H9 (cell line): Measurements from ENCODE around the gene GMPR2. TPM values are rescaled to one million over a fixed set of nuclear protein-coding genes. Genes with fewer than 3 reads are reported as not detected.

Experiments used
- DNase-seq: peaks from one replicate; pipeline ENCODE4 v3.0.0-alpha.2; 2017
- H2AFZ ChIP-seq: one replicate; pipeline ENCODE4 v1.6.1; 2013; ENCODE audit warnings: mild to moderate bottlenecking, low read length, control low read depth, moderate library complexity
- H2AK5ac ChIP-seq: 2 replicates; pipeline ENCODE4 v1.6.1; 2013; ENCODE audit warnings: low read length, control low read depth, mixed read lengths; ENCODE audit not compliant: insufficient read length
- H2BK120ac ChIP-seq: one replicate; pipeline ENCODE4 v1.6.1; 2013; ENCODE audit warnings: low read depth, mild to moderate bottlenecking, low read length, control low read depth, inconsistent platforms; ENCODE audit not compliant: poor library complexity, severe bottlenecking
- H2BK12ac ChIP-seq: 2 replicates; pipeline ENCODE4 v1.6.1; 2013; ENCODE audit warnings: low read length, control low read depth, mixed read lengths, low read depth; ENCODE audit not compliant: insufficient read length
- H2BK15ac ChIP-seq: 2 replicates; pipeline ENCODE4 v1.6.1; 2013; ENCODE audit warnings: low read depth, low read length, control low read depth
- H2BK20ac ChIP-seq: one replicate; pipeline ENCODE4 v1.6.1; 2013; ENCODE audit warnings: low read depth, mild to moderate bottlenecking, low read length, control low read depth, inconsistent platforms; ENCODE audit not compliant: poor library complexity, severe bottlenecking
- H2BK5ac ChIP-seq: 2 replicates; pipeline ENCODE4 v1.6.1; 2013; ENCODE audit warnings: low read length, control low read depth, mixed read lengths; ENCODE audit not compliant: insufficient read length
- H3K14ac ChIP-seq: 2 replicates; pipeline ENCODE4 v1.6.1; 2013; ENCODE audit warnings: low read length, control low read depth; ENCODE audit not compliant: insufficient read depth
- H3K18ac ChIP-seq: 2 replicates; pipeline ENCODE4 v1.6.1; 2013; ENCODE audit warnings: low read depth, mild to moderate bottlenecking, mixed read lengths, low read length, control low read depth; ENCODE audit not compliant: insufficient read length
- H3K23ac ChIP-seq: 2 replicates; pipeline ENCODE4 v1.6.1; 2013; ENCODE audit warnings: low read length, control low read depth, mixed read lengths, low read depth; ENCODE audit not compliant: insufficient read length
- H3K23me2 ChIP-seq: 2 replicates; pipeline ENCODE4 v1.6.1; 2013; ENCODE audit warnings: low read depth, mild to moderate bottlenecking, mixed read lengths, low read length, control low read depth; ENCODE audit not compliant: insufficient read length, poor library complexity, severe bottlenecking
- H3K27ac ChIP-seq: 2 replicates; pipeline ENCODE4 v1.5.1; 2013; ENCODE audit warnings: low read length, control low read depth, mixed read lengths, low read depth; ENCODE audit not compliant: insufficient read length
- H3K27me3 ChIP-seq: 2 replicates; pipeline ENCODE4 v1.6.1; 2013; ENCODE audit warnings: low read length, control low read depth, inconsistent platforms; ENCODE audit not compliant: insufficient read depth
- H3K4ac ChIP-seq: 2 replicates; pipeline ENCODE4 v1.6.1; 2013; ENCODE audit warnings: low read depth, mild to moderate bottlenecking, control low read depth, inconsistent platforms, low read length, moderate library complexity
- H3K4me1 ChIP-seq: 2 replicates; pipeline ENCODE4 v1.6.1; 2013; ENCODE audit warnings: low read length, control low read depth, inconsistent platforms; ENCODE audit not compliant: insufficient read depth
- H3K4me2 ChIP-seq: 2 replicates; pipeline ENCODE4 v1.6.1; 2013; ENCODE audit warnings: low read length, control low read depth, mixed read lengths; ENCODE audit not compliant: insufficient read length, insufficient read depth
- H3K56ac ChIP-seq: 2 replicates; pipeline ENCODE4 v1.6.1; 2013; ENCODE audit warnings: low read depth, mild to moderate bottlenecking, mixed read lengths, low read length, control low read depth; ENCODE audit not compliant: insufficient read length
- H3K79me1 ChIP-seq: 2 replicates; pipeline ENCODE4 v1.6.1; 2013; ENCODE audit warnings: low read depth, mild to moderate bottlenecking, moderate library complexity, low read length, control low read depth, inconsistent platforms; ENCODE audit not compliant: insufficient read depth, poor library complexity, severe bottlenecking
- H3K79me2 ChIP-seq: 2 replicates; pipeline ENCODE4 v1.6.1; 2013; ENCODE audit warnings: low read length, control low read depth, inconsistent platforms; ENCODE audit not compliant: insufficient read depth
- H3K9ac ChIP-seq: 2 replicates; pipeline ENCODE4 v1.6.1; 2013; ENCODE audit warnings: low read length, control low read depth, mixed read lengths; ENCODE audit not compliant: insufficient read length; ENCODE audit errors: extremely low read depth
- H3K9me3 ChIP-seq: one replicate; pipeline ENCODE4 v1.6.1; 2013; ENCODE audit warnings: low read depth, low read length, inconsistent platforms; ENCODE audit not compliant: control insufficient read depth
- H3T11ph ChIP-seq: one replicate; pipeline ENCODE4 v1.6.1; 2013; ENCODE audit warnings: mild to moderate bottlenecking, low read length, control low read depth, inconsistent platforms
- H4K20me1 ChIP-seq: one replicate; pipeline ENCODE4 v1.6.1; 2013; ENCODE audit not compliant: control insufficient read depth, insufficient read length, insufficient read depth
- H4K5ac ChIP-seq: 2 replicates; pipeline ENCODE4 v1.6.1; 2013; ENCODE audit warnings: low read depth, mild to moderate bottlenecking, mixed read lengths, low read length, control low read depth; ENCODE audit not compliant: insufficient read length
- H4K8ac ChIP-seq: replicated peaks from 2 replicates; pipeline ENCODE4 v1.6.1; 2013; ENCODE audit warnings: low read length, control low read depth, mixed read lengths, low read depth; ENCODE audit not compliant: insufficient read length
- H4K91ac ChIP-seq: 2 replicates; pipeline ENCODE4 v1.6.1; 2013; ENCODE audit warnings: low read depth, mild to moderate bottlenecking, moderate library complexity, mixed read lengths, low read length, control low read depth; ENCODE audit not compliant: insufficient read length
- H3K27ac Mint-ChIP-seq, 3 experiments: 2 replicates in 2 of 3; 3 replicates in 1 of 3; pipeline ENCODE4 v1.8.0; 2020 to 2021; ENCODE audit warnings: mixed read lengths in 3 of 3, mild to moderate bottlenecking in 1 of 3, moderate library complexity in 1 of 3
- H3K27me3 Mint-ChIP-seq: 2 replicates; pipeline ENCODE4 v1.8.0; 2021; ENCODE audit warnings: low read depth, mild to moderate bottlenecking, moderate library complexity, mixed read lengths
- H3K36me3 Mint-ChIP-seq, 3 experiments: 2 replicates in 2 of 3; 3 replicates in 1 of 3; pipeline ENCODE4 v1.8.0; 2020 to 2021; ENCODE audit warnings: low read depth in 3 of 3, mixed read lengths in 3 of 3; ENCODE audit not compliant: insufficient read depth in 1 of 3
- H3K4me1 Mint-ChIP-seq, 2 experiments: 2 replicates each; pipeline ENCODE4 v1.8.0; 2020; ENCODE audit warnings: mixed read lengths in 2 of 2
- H3K4me3 Mint-ChIP-seq, 2 experiments: 2 replicates in 1 of 2; 3 replicates in 1 of 2; pipeline ENCODE4 v1.8.0; 2020 to 2021; ENCODE audit warnings: mild to moderate bottlenecking in 2 of 2, mixed read lengths in 2 of 2, moderate library complexity in 1 of 2
- H3K9me3 Mint-ChIP-seq, 2 experiments: 2 replicates in 1 of 2; 3 replicates in 1 of 2; pipeline ENCODE4 v1.8.0; 2020; ENCODE audit warnings: mild to moderate bottlenecking in 2 of 2, mixed read lengths in 2 of 2, moderate library complexity in 1 of 2
- CTCF ChIP-seq: fragments of 200-600 bp; sonication (generic); conservative IDR thresholded peaks from 3 replicates; pipeline ENCODE4 v1.8.0; 2021; ENCODE audit warnings: antibody characterized with exemption, mild to moderate bottlenecking
- WGBS: extraction: QIAGEN DNeasy Blood & Tissue Kit; methylation state at CpG from one replicate; pipeline ENCODE4 v1.1.7; 2013; ENCODE audit warnings: missing lambda C conversion rate, low lambda C conversion rate, mixed read lengths; ENCODE audit not compliant: insufficient read length; ENCODE audit errors: extremely low coverage; 5-methylcytosine and 5-hydroxymethylcytosine counted together
- total RNA-seq: library from RNA; stranded (reverse); gene quantifications from 2 replicates; pipeline ENCODE4 v1.2.1, GENCODE V29; 2021

GMPR2 gene
- total RNA-seq, 1 experiment from 2014 or later = 84.7 TPM

DNA sequence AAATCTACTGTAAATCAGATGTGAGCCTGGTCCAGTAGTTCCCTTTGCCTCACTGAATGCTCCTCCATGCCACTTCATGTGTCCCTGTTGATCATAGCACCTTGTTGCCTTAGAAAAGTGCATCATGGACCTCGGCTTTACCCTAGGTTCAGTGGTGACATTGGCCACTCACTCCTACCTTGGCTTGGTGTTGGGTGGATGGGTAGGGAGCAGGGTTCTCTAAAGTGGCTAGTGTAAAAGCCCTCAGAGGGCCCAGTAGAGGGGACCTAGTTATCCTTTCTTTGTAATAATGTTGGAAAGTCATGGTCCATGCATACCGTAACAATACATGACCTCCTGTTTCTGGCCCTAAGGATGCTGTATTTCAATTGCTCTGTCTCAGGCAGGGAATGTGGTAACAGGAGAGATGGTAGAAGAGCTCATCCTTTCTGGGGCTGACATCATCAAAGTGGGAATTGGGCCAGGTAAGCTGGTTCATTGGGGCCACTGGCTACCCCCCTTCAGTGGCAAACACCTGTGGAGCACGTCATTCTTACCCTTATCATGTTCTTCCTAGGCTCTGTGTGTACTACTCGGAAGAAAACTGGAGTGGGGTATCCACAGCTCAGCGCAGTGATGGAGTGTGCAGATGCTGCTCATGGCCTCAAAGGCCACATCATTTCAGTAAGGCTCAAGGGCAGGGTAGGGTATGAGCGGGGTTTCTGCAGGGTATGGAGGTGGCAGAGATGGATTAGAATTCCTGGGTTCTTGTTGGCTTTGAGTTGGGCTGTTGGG lies 4.1 kb downstream of the GMPR2 start:
- no peak overlapping the region for H2AK5ac ChIP-seq
- no peak overlapping the region for H3K18ac ChIP-seq
- H3K27me3 ChIP-seq = no peaks in the 10 kb centered on the region
- H3K79me1 ChIP-seq = no peaks in the 10 kb centered on the region
- H2BK15ac ChIP-seq = no peak overlapping the region
- no peak overlapping the region for H2BK120ac ChIP-seq
- no peak overlapping the region for H3K4me2 ChIP-seq
- Mint-ChIP-seq H3K36me3 (peaks cover 35 to 68% (median 67%) of the 10 kb centered on the region in 3 experiments; a peak in 6 of 7 replicates), H3K27me3 (no peaks in the 10 kb centered on the region), H3K9me3 (no peaks in the 10 kb centered on the region), H3K27ac (no peak overlapping the region; a peak in 1 of 7 replicates), H3K4me1 (peaks cover 10 to 17% of the 10 kb centered on the region in 2 experiments), H3K4me3 (no peak overlapping the region)
- WGBS = no CpG with 5 or more reads among the region's 6 CpGs
- no peak overlapping the region for H3K27ac ChIP-seq
- H2BK5ac ChIP-seq = no peak overlapping the region
- no peak for TF ChIP-seq CTCF
- 0 out of 2 replicates have a peak, but pooled peaks cover 6% of the 10 kb centered on the region for H3K4me1 ChIP-seq
- H3T11ph ChIP-seq = no peak overlapping the region
- H4K8ac ChIP-seq = no peak overlapping the region
- no peak overlapping the region for H3K23ac ChIP-seq
- no peak overlapping the region for H2BK20ac ChIP-seq
- no peak for DNase-seq
- no peaks in the 10 kb centered on the region for H3K9me3 ChIP-seq
- no peak overlapping the region for H2BK12ac ChIP-seq
- H3K79me2 ChIP-seq = no peaks in the 10 kb centered on the region
- no peak overlapping the region for H4K5ac ChIP-seq
- peaks cover 13% of the 10 kb centered on the region for H3K23me2 ChIP-seq
- H4K20me1 ChIP-seq = peaks cover 2% of the 10 kb centered on the region
- H3K14ac ChIP-seq = no peak overlapping the region
- H3K9ac ChIP-seq = no peak overlapping the region
- H2AFZ ChIP-seq = no peak overlapping the region
- H3K56ac ChIP-seq = no peak overlapping the region
- H4K91ac ChIP-seq = no peak overlapping the region
- no peak overlapping the region for H3K4ac ChIP-seq
